HTR-8/SVneo (cell line): ENCODE data around the gene CES2.
A peak's percentile ranks its signal among the peaks of the same experiment; 100 is the strongest.

Experiments
- DNase-seq: peaks from one replicate; pipeline ENCODE4 v3.0.0; 2011; ENCODE audit warnings: low spot score, mixed read lengths; ENCODE audit not compliant: insufficient read length
- FAIRE-seq: peaks from 2 replicates; lab custom pipeline; 2011; peaks lifted over from hg19 to GRCh38; lab: Jason Lieb, UNC

The CES2 gene

DNA sequence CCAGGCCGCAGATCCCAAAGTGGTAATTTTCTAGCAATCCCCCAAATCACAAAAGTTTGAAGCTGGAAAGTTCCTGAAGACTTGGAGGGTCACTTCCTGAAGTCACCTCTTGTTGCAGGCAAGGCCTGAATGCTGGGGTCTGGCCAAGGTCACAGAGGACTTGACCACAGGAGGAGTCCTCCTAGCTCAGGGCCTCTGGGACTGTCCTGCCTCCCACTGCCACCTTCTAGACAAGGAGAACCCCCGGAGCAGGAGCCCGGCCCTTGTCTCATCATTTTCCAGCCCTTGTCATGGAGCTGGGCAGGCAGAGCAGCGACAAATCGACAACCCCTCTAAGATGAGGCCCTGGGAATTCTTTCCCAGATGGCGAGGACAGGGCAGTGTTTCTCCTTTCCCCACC lies 17.0 kb upstream of the CES2 start:
- DNase-seq (no peak), FAIRE-seq (no peak)

DNA sequence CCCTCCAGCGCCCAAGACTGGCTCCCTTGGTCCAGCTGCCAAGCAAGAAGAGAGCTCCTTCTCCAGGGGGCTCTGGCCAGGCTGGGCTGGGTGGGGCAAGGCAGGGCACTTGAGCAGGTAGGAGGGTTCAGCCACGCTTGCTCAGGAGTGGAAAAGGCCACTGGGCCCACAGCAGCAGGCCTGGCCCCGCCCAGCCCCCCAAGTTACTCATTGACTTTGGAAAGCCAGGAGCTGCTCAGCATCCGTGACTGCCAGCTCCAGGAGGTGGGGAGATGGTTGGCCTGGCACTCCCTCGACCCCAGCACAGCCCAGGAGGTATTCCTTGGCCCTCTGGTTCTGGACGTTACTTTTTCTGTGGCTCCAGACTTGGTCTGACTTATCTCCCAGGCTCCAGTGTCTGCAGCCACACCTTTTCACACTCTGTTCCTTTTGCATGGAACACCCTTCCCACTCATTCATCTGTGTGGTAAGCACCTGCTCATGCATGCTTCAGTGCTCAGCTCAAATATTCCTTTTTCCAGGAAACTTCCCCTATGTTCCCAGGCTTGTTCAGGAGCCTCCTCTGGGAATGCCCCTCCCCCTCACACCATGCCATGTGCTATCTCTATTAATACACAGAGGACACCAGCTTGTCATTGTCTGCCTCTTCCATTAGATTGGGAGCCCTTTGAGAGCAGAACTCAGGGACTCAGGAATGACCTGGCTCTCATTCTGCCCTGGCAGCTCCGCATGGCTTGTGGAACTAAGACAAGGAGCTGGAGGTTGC lies 16.3 kb upstream of the CES2 start, which contains the start of gene CDH16:
Gene CDH16, minus strand, starts transcription at position 83 of the 766 bp plus-strand sequence. CDS start 820 bp downstream, outside the sequence.
- DNase-seq (no peak), FAIRE-seq (no peak)

DNA sequence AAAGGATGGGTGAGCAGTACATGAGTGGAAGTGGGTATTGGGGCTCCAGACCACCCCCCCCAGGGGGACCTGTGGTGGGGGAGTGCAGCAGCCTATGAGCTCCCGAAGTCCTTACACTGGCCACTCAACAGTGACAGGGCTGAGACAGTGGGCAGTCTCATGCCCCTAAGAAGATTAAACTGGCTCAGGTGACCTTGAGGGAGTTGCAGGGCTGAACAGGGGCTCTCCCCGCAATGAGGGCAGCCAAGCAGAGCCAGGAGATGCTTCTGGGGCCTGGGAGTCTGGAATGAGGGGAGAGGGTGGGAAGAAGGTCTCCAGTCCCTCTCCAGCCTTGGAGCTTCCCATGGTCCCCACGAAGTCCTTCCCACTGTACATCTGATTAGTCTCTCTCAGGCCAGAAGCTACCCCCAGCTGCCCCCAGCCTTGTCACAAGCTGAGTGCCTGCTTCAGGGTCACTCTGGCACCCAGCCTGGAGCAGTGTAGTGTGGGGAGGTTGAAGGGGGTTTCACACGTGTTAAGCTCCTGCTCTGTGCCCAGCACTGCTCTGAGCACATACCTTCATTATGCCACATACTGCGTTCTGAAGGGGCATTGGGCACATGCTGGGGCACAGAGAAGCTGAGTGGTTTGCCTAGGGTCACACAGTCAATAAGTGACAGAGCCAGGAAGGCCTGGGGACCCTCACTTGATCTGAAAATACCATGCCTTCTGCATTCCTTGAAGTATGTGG lies 15.6 kb upstream of the CES2 start:
- FAIRE-seq = peak; percentile 55
- DNase-seq = no peak

DNA sequence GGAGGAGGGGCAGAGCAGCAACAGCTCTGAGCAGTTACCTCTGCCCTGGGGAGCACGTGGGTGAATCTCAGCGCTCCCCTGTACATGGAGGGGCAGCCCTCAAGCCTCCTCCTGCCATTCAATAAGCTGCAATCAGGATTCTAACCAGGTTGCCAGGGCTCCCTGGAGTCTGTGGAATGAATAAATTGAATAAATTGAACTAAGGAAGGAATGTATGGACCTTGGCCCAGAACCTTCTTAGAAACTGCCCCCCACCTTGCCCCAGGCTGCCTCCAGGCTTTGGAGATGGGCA lies 15.1 kb upstream of the CES2 start:
- FAIRE-seq (peak; percentile 67), DNase-seq (no peak)

DNA sequence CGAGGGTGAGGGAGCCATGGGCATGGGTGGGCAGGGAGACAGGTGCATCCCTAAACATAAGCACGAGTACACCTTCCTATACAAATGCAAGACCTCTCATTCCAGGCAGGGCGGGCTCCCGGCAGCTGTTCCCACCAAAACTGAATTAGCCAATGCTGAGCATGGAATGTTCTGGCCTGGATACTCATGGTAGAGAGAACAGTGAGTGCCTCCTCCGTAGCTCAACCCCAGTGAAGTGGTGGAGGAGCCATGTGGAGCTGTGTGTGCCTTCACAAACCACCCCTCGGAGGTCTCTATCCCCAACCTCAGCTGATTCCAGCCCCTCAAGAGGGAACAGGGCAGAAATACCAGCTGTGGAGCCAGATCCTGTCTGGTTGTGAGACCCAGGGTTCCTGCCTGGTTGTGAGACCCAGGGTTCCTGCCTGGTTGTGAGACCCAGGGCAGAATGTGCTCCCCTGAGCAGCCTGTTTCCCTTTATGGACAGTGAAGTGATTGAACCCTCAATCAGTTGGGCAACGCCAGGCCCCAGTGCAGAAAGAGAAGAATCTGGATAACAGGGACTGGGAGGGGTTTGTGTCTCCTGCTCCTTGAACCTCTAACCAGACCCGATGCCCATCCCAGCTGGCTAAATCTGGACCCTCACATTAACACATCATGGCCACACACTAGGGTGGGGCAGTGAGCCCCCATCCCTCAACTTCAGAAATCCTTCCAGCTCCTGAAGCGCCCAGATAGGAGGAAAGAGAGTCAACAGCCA lies 14.2 kb upstream of the CES2 start:
- DNase-seq (no peak), FAIRE-seq (no peak)

DNA sequence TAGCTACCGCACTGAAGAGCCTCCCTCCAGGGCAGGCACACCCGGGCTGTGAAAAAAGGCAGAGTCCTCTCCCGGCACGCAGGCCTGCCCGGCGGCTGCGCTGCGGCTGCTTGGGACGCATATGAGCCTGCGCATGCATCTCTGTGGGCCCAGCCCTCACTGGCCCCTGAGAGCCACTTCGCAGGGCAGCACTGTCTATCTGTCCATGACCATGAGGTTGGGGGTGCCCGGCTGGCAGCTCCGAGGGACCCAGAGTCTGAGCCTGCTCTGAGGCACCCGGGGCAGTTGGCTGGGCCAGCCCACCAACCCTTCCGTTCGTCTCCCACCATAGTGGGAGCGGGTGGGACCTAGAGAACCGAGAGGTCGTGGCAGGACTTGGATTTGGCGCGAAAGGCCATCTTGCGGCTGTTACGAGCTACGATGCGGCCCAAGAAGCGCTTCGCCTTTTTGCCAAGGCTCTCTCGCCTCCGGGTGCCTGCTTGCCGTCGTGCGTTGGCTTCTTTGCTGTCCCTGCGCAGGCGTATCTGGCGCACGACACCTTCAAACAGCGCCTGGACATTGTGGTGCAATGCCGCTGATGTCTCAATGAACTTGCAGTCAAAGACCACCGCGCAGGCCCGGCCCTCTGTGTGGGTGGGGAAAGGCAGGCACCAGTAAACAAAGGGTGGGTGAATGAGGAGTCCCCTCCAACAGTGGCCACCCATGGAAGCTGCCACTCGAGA lies 13.4 kb upstream of the CES2 start:
- DNase-seq (no peak), FAIRE-seq (no peak)

- DNase-seq (no peak), FAIRE-seq (no peak)
Measured at GRCh38 chr16:66923247-66923731, 12.0 kb upstream of the CES2 start.

DNA sequence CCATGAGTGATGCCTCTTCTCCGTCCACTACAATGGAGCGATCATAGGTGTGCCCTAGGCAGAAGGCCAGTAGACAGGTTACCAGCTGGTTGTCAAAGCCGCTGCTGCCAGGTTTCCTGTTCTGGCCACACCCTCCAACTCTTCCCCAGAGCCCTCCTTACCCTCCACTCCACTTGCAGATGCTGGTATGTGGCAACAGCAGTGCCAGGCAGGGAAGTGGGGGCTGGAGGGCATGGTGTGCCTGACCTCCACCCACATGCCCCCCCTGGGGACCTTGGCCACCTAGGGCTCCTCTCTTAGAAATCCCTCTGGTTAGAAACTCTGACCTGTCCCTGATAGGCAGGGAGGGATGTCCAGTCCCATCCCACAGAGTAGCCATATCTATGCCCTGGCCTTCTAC lies 11.4 kb upstream of the CES2 start:
- FAIRE-seq (no peak), DNase-seq (no peak)

GRCh38 chr16:66924527-66925321 lies 10.6 kb upstream of the CES2 start:
- FAIRE-seq = no peak

DNA sequence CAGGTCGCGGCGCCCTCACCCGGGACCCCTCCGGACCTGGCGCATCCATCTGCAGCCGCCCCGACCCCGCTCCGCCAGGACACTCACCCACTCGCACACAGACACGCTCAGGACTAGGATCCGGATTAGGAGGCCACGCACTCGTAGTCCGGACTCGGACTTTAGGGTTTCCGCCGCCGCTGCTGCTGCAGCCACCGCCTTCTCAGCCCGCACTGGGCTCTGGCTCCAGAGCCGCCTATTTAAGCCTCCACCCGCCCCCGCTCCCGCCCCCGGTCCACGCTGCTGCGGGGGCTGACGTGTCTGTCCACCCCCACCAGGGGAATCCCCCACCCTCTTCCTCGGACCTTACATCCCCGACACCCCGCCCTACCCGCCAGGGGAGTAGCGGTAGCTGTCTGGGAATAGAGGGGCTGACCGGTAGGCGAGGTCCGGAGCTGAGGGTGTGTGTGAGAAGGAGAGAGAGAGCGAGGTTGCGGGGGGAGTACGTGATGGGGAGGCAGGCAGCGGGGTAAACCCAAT lies 9.9 kb upstream of the CES2 start, which contains the start of gene RRAD:
Gene RRAD, minus strand, starts transcription at position 214 of the 519 bp plus-strand sequence. CDS start 356 bp downstream, outside the sequence.
- no peak for DNase-seq
- FAIRE-seq = no peak

More at GRCh38 chr16:66924527-66925321, 10.6 kb upstream of the CES2 start:
- DNase-seq = no peak

GRCh38 chr16:66926171-66926947 lies 9.0 kb upstream of the CES2 start:
- DNase-seq (no peak), FAIRE-seq (peak; percentile 42)

GRCh38 chr16:66926961-66927436 lies 8.3 kb upstream of the CES2 start:
- peak; percentile 86 for FAIRE-seq
- DNase-seq = peak; percentile 90

- DNase-seq (no peak), FAIRE-seq (peak; percentile 97)
Measured at GRCh38 chr16:66927918-66928649, 7.2 kb upstream of the CES2 start.

- FAIRE-seq (peak; percentile 87), DNase-seq (peak; percentile 43)
Measured at GRCh38 chr16:66928702-66929388, 6.5 kb upstream of the CES2 start.

- FAIRE-seq = peak; percentile 68
- DNase-seq = no peak
Measured at GRCh38 chr16:66930189-66930588, 5.1 kb upstream of the CES2 start.

DNA sequence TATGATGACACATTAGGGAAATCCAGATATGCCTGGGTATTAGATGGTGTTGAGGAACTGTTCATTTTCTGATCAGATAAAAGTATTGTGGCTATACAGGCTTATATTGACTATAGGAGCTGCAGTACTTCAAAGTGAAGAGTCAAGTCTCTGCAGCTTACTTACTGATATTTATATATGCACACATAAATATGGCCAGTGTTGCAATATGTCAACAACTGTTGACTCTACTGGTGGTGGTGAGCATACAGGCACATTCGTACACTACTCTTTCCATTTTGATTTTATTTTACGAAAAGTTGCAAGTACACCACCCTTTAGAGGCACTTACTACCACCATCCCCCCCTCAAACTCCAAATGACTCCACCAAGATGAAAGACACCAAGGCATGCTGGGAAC lies 3.7 kb upstream of the CES2 start:
- FAIRE-seq = no peak
- no peak for DNase-seq

- FAIRE-seq = no peak
Measured at GRCh38 chr16:66932076-66932475, 3.2 kb upstream of the CES2 start.

More at GRCh38 chr16:66932076-66932475, 3.2 kb upstream of the CES2 start:
- no peak for DNase-seq
